ENCODE results near the gene FKBP5. TPM values are rescaled to one million over a fixed set of nuclear protein-coding genes. Genes with fewer than 3 reads are reported as not detected.

FKBP5 gene
- total RNA-seq, 1 donor from 2014 or later: 29.5 TPM

- H3K4me3 ChIP-seq (ENCODE audit: low read depth, low read length): no peak overlapping the region
- TF ChIP-seq CTCF (IDR thresholded peaks at IDR 0.05; ENCODE audit: insufficient read depth, low read length, severe bottlenecking): no peak
- FAIRE-seq (no peak), DNase-seq (ENCODE audit: low read depth) (no peak)
- H3K27me3 ChIP-seq (ENCODE audit: control insufficient read depth, insufficient read depth, low read length): peaks cover 2% of the 10 kb centered on the region
- no peaks in the 10 kb centered on the region for H3K36me3 ChIP-seq (ENCODE audit: control insufficient read depth, insufficient read depth, low read length)
Observed at GRCh38 chr6:35561113-35561512, 127.6 kb downstream of the FKBP5 start.

DNA sequence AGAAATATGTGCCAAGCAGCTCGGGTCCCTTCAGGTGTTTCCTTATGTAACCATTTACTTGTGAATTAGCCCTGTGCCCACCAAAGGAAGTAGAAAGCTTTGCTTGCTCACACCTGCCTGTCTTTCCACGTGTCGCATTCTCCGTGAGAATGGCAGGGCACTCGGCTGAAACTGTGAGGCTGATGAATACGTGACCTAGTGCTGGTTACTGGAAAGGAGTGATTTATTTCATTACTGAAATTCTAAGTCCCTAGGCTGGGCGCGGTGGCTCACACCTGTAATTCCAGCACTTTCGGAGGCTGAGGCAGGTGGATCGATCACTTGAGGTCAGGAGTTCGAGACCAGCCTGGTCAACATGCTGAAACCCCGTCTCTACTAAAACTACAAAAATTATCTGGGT lies 130.1 kb downstream of the FKBP5 start:
- no peak overlapping the region for H3K4me3 ChIP-seq (ENCODE audit: low read depth, low read length)
- no peak for TF ChIP-seq CTCF (IDR thresholded peaks at IDR 0.05; ENCODE audit: insufficient read depth, low read length, severe bottlenecking)
- peaks cover 2% of the 10 kb centered on the region for H3K27me3 ChIP-seq (ENCODE audit: control insufficient read depth, insufficient read depth, low read length)
- no peaks in the 10 kb centered on the region for H3K36me3 ChIP-seq (ENCODE audit: control insufficient read depth, insufficient read depth, low read length)
- no peak for DNase-seq (ENCODE audit: low read depth)
- FAIRE-seq: no peak

- Histone ChIP-seq H3K4me3 (ENCODE audit: low read depth, low read length) (no peak overlapping the region), H3K36me3 (ENCODE audit: control insufficient read depth, insufficient read depth, low read length) (no peaks in the 10 kb centered on the region), H3K27me3 (ENCODE audit: control insufficient read depth, insufficient read depth, low read length) (peaks cover under 1% of the 10 kb centered on the region)
- TF ChIP-seq CTCF (IDR thresholded peaks at IDR 0.05; ENCODE audit: insufficient read depth, low read length, severe bottlenecking): no peak
- DNase-seq (ENCODE audit: low read depth): no peak
- FAIRE-seq: no peak
Observed at GRCh38 chr6:35557239-35557638, 131.5 kb downstream of the FKBP5 start.

DNA sequence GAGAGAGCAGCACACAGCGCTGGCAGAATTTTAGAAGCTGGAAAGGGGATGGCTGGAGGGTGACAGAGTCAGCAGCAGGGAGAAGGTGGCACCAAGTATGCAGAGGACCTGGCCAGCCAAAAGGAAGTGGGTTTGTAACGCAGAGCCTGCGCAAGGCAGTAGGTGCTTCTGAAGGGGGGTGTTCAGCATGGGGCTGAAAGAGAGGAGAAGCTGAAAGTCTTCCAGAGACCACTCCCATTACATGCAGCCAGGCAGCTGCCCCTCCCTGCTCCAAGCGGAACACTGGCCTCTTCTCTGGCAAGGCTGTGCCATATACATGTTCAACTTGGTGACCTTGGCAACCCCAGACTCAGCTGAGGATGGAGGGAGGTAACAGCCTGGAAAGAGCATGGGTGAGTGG lies 133.9 kb downstream of the FKBP5 start:
- no peaks in the 10 kb centered on the region for H3K27me3 ChIP-seq (ENCODE audit: control insufficient read depth, insufficient read depth, low read length)
- TF ChIP-seq CTCF (IDR thresholded peaks at IDR 0.05; ENCODE audit: insufficient read depth, low read length, severe bottlenecking): no peak
- no peak overlapping the region for H3K4me3 ChIP-seq (ENCODE audit: low read depth, low read length)
- DNase-seq (ENCODE audit: low read depth) (no peak), FAIRE-seq (no peak)
- no peaks in the 10 kb centered on the region for H3K36me3 ChIP-seq (ENCODE audit: control insufficient read depth, insufficient read depth, low read length)

GRCh38 chr6:35553315-35553714 lies 135.4 kb downstream of the FKBP5 start:
- H3K36me3 ChIP-seq (ENCODE audit: control insufficient read depth, insufficient read depth, low read length): no peaks in the 10 kb centered on the region
- no peak for FAIRE-seq
- H3K4me3 ChIP-seq (ENCODE audit: low read depth, low read length): no peak overlapping the region
- no peak for DNase-seq (ENCODE audit: low read depth)
- H3K27me3 ChIP-seq (ENCODE audit: control insufficient read depth, insufficient read depth, low read length): no peaks in the 10 kb centered on the region
- TF ChIP-seq CTCF (IDR thresholded peaks at IDR 0.05; ENCODE audit: insufficient read depth, low read length, severe bottlenecking): no peak

DNA sequence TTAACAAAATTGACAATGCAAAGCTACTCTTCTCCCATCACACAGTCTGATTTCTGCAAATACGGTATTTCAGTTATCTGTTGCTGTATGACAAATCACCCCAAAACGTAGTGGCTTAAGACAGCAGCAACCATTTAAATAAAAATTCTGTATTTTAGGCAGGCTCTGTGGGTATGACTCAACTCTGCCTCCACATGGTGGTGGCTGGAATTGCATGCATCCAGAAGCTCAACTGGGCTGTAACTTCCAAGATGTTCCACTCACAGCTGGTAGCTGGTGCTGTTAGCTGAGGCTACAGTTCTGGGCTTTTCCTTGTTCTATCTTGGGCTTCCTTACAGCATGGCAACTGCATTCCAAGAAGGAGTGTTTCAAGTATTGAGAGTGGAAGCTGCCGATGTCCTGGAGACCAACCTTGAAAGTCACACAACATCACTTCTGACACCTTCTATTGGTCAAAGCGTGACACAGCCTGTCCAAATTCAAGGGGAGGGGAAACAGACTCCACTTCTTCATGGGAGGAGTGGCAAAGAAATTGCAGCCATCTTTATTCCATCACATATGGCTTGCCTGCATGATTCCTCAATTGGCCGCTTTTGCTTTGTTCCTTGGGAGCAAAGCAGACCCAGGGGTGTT lies 136.3 kb downstream of the FKBP5 start:
- peak; percentile 85 for TF ChIP-seq CTCF (IDR thresholded peaks at IDR 0.05; ENCODE audit: insufficient read depth, low read length, severe bottlenecking)
- Histone ChIP-seq H3K36me3 (ENCODE audit: control insufficient read depth, insufficient read depth, low read length) (no peaks in the 10 kb centered on the region), H3K27me3 (ENCODE audit: control insufficient read depth, insufficient read depth, low read length) (no peaks in the 10 kb centered on the region), H3K4me3 (ENCODE audit: low read depth, low read length) (no peak overlapping the region)
- DNase-seq (ENCODE audit: low read depth) (peak; percentile 48), FAIRE-seq (no peak)
